Aorta (tissue), 5 donors: ENCODE measurements around the gene SEH1L. TPM values are rescaled to one million over a fixed set of nuclear protein-coding genes. Genes with fewer than 3 reads are reported as not detected.
A peak's percentile ranks its signal among the peaks of the same experiment; 100 is the strongest.

Experiments
- ATAC-seq: fragments of 200-7000 bp; cut with Tn5 transposase; one replicate; pipeline ENCODE4 v1.9.1; 2022; ENCODE audit warnings: moderate library complexity; ENCODE audit not compliant: low FRiP score
- DNase-seq, 2 donors: peaks; one replicate each; pipeline ENCODE4 v3.0.0-alpha.2; 2020
- H3K27ac ChIP-seq, 2 donors: one replicate each; pipeline ENCODE4 v1.5.1; 2013; ENCODE audit warnings: low read length in 2 of 2, mild to moderate bottlenecking in 2 of 2, moderate library complexity in 2 of 2, control low read depth in 1 of 2, inconsistent platforms in 1 of 2, low read depth in 1 of 2
- H3K27me3 ChIP-seq, 2 donors: one replicate each; pipeline ENCODE4 v1.6.1; 2013; ENCODE audit warnings: control low read depth in 1 of 2, low read length in 1 of 2, mild to moderate bottlenecking in 1 of 2, moderate library complexity in 1 of 2; ENCODE audit not compliant: insufficient read depth in 2 of 2, control insufficient read depth in 1 of 2
- H3K36me3 ChIP-seq, 2 donors: one replicate each; pipeline ENCODE4 v1.6.1; 2013; ENCODE audit warnings: control low read depth in 1 of 2, low read length in 1 of 2, mild to moderate bottlenecking in 1 of 2; ENCODE audit not compliant: insufficient read depth in 2 of 2, control insufficient read depth in 1 of 2
- H3K4me1 ChIP-seq, 2 donors: one replicate each; pipeline ENCODE4 v1.6.1; 2013; ENCODE audit warnings: low read length in 2 of 2, control low read depth in 1 of 2, mild to moderate bottlenecking in 1 of 2, moderate library complexity in 1 of 2; ENCODE audit not compliant: insufficient read depth in 2 of 2, control insufficient read depth in 1 of 2
- H3K4me3 ChIP-seq, 2 donors: one replicate each; pipeline ENCODE4 v1.5.1; 2013; ENCODE audit warnings: low read length in 2 of 2, control low read depth in 1 of 2, mild to moderate bottlenecking in 1 of 2
- H3K9me3 ChIP-seq: one replicate; pipeline ENCODE4 v1.6.1; 2013; ENCODE audit warnings: mild to moderate bottlenecking, low read length; ENCODE audit not compliant: control insufficient read depth
- WGBS, 2 donors: extraction: QIAGEN DNeasy Blood & Tissue Kit; methylation state at CpG; one replicate each; pipeline ENCODE4 v1.1.7; 2013; 5-methylcytosine and 5-hydroxymethylcytosine counted together
- intact Hi-C, 2 donors: fragments of 100-400 bp; cut with DNase I; formaldehyde crosslinking; loops; one replicate each; pipeline versions ENCODE4 v1.14.2 to v1.15.0; 2022
- polyA plus RNA-seq, 2 donors: library from polyadenylated mRNA; stranded (reverse); fragments of 200-250 nt; gene quantifications; one replicate each; pipeline ENCODE4 v1.2.3, GENCODE V29; 2013
- total RNA-seq, 2 donors: library from RNA; stranded (reverse); fragmentation: NEBNext Ultra II Directional; extraction: Animal tissue kit (Norgen Biotek cat#: 25700); gene quantifications; one replicate each; pipeline ENCODE4 v1.2.1, GENCODE V29; 2021
- donor health status: healthy with polysubstance abuse.
- donor health status: Bipolar disorder and iron deficiency.
- donor health status: DM: no; HTN: no; CAD: no.
- donor health status: DM: no; HTN: no; CAD: no.
- donor health status: DM: yes; HTN: yes; CAD: no.

The SEH1L gene
- total and polyA plus RNA-seq, 4 donors: 10.8 to 45.9 (median 24.7) TPM

DNA sequence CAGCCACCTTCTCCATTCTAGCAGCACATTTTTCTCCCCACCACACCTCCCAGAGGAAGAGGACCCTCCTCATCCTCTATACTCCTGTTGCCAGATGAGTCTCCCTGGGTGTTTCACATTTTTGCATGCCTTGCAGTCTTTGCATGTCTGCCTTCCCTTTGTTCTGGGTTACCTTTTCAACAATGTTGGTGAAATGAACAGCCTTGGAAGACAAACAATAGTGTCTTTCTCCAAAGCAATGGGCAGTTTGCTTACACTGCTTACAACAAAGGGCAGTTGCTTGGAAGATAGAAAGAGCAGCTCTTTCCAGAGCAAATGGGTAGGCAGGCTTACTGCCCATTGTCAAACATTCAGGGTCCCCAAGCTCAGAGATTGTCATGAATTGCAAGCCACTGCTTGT lies 14.5 kb upstream of the SEH1L start:
- Histone ChIP-seq H3K36me3 (no peaks in the 10 kb centered on the region), H3K27me3 (no peaks in the 10 kb centered on the region), H3K27ac (no peak overlapping the region), H3K4me1 (no peaks in the 10 kb centered on the region), H3K4me3 (no peak overlapping the region), H3K9me3 (no peaks in the 10 kb centered on the region)
- intact Hi-C loops: loop anchor here in 1 of 2 donors (5.0 kb wide), 1 partner anchor 186 kb away; no protein-coding TSS in a partner anchor
- no peak for ATAC-seq
- no peak for DNase-seq

DNA sequence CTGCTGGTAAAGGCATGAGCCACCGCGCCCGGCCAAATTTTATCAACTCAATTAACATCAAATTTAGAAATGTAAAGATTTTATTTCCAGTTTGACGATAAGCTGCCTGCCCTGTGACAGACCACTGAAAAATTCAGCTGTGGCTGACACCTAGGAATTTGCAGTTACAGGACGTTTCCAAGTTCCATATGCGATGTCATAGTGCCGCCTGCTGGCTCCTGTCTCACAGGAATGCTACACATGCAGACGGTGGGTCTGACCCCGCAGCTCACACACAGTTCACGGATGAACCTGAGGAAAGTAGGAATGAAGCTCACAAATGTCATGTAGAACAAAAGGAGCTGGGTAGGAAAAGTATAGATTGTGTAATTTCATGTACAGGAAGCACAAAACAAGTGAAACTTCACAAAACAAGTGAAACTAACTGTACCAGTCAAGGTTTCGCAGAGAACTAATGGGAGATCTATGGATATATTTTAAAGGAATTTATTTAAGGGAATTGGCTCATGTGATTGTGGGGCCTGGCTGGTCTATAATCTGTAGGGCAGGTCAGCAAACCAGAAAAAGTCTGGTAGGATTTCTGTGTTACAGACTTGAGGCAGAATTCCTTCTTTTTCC lies 13.2 kb upstream of the SEH1L start:
- no peaks in the 10 kb centered on the region for H3K36me3 ChIP-seq
- ATAC-seq (peak; percentile 85), DNase-seq (peak; percentile 89 to 95)
- no peak overlapping the region for H3K27ac ChIP-seq
- no peaks in the 10 kb centered on the region for H3K9me3 ChIP-seq
- H3K27me3 ChIP-seq: no peaks in the 10 kb centered on the region
- intact Hi-C loops: loop anchor here (1.0 to 5.0 kb wide), 5 partner anchors 37 to 208 kb away; no protein-coding TSS in a partner anchor
- H3K4me1 ChIP-seq: no peaks in the 10 kb centered on the region
- 11 to 12% methylated on average over 11 of the region's 11 CpGs for whole genome bisulfite sequencing, 2 donors
- H3K4me3 ChIP-seq: no peak overlapping the region

DNA sequence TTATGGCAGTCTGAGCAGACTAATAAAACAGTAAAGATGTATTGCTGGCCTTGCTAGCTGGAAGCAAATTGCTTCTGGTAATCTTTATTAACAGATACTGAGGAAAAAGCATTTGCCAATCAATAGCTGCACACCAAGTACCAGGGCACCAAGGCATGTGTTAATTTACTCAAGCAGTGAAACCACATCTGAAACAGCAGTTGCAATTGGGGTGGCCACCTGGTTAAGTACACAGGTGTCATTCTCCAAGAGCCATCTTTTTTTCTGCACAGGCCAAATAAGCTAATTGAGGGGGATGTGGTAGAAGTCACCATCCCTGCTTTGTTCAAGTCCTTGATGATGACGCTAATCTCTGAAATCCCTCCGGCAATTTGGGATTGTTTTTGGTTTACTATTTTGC lies 8.6 kb upstream of the SEH1L start:
- Histone ChIP-seq H3K27me3 (no peaks in the 10 kb centered on the region), H3K4me3 (no peak overlapping the region), H3K9me3 (no peaks in the 10 kb centered on the region), H3K4me1 (no peaks in the 10 kb centered on the region), H3K27ac (no peak overlapping the region), H3K36me3 (no peaks in the 10 kb centered on the region)
- DNase-seq (no peak), ATAC-seq (no peak)
- 93% methylated on average over 2 of the region's 2 CpGs for WGBS, 2 donors
- intact Hi-C loops: loop anchor here (5.0 kb wide), 2 partner anchors 42 to 47 kb away; no protein-coding TSS in a partner anchor

DNA sequence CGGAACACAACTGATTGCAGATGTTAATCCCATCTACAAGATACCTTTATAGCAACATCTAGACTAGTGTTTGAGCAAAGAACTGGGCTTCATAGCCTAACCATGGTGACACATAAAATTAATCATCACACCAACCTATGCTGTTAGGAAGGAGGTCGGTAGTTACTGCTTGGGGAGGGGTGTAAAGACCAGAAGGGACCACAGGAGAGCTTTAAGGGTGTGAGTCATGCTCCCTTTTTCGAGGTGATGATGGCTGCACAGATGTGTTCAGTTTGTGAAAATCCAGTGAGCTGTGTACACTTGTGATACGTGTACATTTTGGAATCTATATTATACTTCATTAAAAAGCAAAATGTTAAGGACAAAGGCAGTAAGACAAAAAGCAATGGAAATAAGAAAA lies 4.6 kb upstream of the SEH1L start:
- Histone ChIP-seq H3K9me3 (no peaks in the 10 kb centered on the region), H3K27me3 (no peaks in the 10 kb centered on the region), H3K4me1 (peaks cover 0 to 2% of the 10 kb centered on the region in 2 donors), H3K27ac (no peak overlapping the region), H3K4me3 (no peak overlapping the region), H3K36me3 (no peaks in the 10 kb centered on the region)
- ATAC-seq: no peak
- 84 to 89% methylated on average over 4 of the region's 4 CpGs for WGBS, 2 donors
- intact Hi-C loops: loop anchor here (10.0 kb wide), 3 partner anchors 52 to 668 kb away; partner anchors contain the start of genes AFG3L2 (in 1 of the 2) and CEP192 (in 1 of the 2)
- DNase-seq: no peak

DNA sequence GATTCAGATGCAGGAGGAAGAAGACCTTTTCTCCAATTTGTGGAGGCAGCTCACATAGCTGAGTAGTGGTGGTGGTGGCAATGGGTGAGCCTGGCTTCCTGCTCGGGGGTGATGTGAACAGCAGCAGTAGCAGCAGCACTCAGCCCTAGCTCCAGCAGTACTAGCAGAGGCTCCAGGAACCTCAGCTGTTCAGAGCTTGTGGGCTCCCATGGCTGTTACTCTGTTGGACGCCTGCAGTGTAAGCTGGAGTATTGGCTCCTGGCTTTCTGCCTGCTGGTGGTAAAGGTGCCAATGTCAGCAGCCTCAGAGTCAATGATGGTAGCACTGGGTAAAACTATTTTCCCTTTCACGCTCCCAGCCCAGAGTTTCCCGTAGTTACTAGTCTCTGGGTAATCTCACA lies 3.1 kb upstream of the SEH1L start:
- no peaks in the 10 kb centered on the region for H3K9me3 ChIP-seq
- peak; percentile 87 to 88 for DNase-seq
- WGBS, 2 donors: 2 to 5% methylated on average over 4 of the region's 4 CpGs
- intact Hi-C loops: loop anchor here (10.0 kb wide), 3 partner anchors 50 to 670 kb away; partner anchors contain the start of genes AFG3L2 (in 1 of the 2) and CEP192 (in 1 of the 2)
- H3K27ac ChIP-seq: peak overlapping the region in 1 of 2 donors; percentile 89
- ATAC-seq: no peak
- H3K4me3 ChIP-seq: no peak overlapping the region
- H3K27me3 ChIP-seq: no peaks in the 10 kb centered on the region
- peaks cover 0 to 2% of the 10 kb centered on the region in 2 donors for H3K4me1 ChIP-seq
- no peaks in the 10 kb centered on the region for H3K36me3 ChIP-seq

DNA sequence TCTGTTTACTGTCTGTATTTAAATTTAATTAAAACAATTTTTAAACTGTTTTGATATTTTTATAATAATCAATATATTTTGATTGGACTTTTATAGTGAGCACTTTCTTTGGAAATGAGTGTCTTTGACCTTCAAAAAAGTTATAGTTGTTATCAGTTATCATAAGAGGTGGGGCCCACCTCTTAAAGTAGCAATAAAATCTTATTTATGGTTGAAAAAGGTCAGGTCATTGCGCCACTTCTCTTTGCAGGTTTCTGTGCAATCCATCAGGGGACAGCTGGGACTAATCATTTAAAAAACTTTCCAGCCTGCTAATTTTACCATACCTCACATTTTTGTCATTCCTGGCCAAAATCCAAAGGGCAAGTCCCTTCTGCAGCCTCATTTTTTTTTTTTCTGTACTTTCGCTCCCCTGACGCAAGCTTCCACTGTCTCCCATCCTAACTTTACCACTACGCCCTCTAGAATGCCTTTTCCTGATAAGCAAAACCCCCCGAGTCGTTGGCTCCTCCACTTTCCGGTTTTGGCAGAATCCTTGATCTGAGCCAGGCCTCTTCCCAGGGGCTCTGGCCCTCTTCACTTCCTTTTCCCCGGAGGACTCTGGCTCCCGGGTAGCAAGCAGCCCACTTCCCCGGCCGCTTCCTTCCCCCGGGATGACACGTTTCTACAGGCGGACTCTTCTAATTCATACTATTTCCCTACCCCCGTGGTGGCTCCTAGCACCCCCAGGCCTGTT lies 1.1 kb upstream of the SEH1L start:
- Histone ChIP-seq H3K27me3 (no peaks in the 10 kb centered on the region), H3K4me3 (peak overlapping the region; percentile 3 to 43), H3K4me1 (peaks cover 0 to 2% of the 10 kb centered on the region in 2 donors), H3K9me3 (no peaks in the 10 kb centered on the region), H3K36me3 (no peaks in the 10 kb centered on the region), H3K27ac (peak overlapping the region; percentile 85 to 91)
- ATAC-seq (no peak), DNase-seq (peak; percentile 71 to 79)
- intact Hi-C loops: loop anchor here (10.0 kb wide), 3 partner anchors 48 to 672 kb away; partner anchors contain the start of genes AFG3L2 (in 1 of the 2) and CEP192 (in 1 of the 2)
- WGBS, 2 donors: 5 to 6% methylated on average over 15 of the region's 15 CpGs

DNA sequence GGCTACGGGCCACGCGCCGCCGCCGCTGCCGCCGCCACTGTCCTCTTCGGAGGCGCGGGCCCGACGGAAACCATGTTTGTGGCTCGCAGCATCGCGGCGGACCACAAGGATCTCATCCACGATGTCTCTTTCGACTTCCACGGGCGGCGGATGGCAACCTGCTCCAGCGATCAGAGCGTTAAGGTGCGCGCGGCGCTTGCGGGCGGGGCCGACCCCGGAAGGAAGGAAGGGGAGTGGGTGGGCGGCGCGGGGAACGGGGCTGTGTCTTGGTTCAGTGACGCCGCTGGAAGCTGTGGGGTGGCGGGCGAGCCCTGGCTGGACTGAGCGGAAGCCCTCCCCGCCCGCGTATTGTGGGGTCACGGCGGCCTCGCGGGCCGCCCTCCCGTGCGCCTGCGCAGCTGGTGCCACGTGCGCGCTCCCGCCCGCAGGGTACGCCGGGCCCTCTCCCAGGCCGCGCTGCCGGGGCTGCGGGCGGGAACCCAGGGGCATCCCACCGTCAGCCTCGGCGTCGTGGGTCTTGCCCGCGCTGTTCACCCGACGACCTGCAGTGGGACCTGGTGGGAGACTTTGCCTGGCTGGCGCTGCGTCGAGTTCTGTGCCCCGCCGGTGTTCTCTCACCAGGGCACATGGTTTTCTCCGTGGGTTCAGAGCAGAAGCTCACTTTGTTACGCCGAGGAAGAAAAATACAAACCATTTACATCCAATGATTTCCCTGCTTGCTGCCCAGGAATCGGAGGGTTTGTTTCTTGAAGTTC lies 416 bp downstream of the SEH1L start:
- H3K36me3 ChIP-seq: no peaks in the 10 kb centered on the region
- peak overlapping the region; percentile 10 to 47 for H3K4me3 ChIP-seq
- H3K9me3 ChIP-seq: no peaks in the 10 kb centered on the region
- WGBS, 2 donors: 1% methylated on average over 69 to 81 of the region's 81 CpGs
- no peaks in the 10 kb centered on the region for H3K27me3 ChIP-seq
- peak; percentile 94 for ATAC-seq
- H3K27ac ChIP-seq: peak overlapping the region; percentile 45 to 57
- peaks cover 0 to 2% of the 10 kb centered on the region in 2 donors for H3K4me1 ChIP-seq
- intact Hi-C loops: loop anchor here (10.0 kb wide), 3 partner anchors 47 to 673 kb away; partner anchors contain the start of genes AFG3L2 (in 1 of the 2) and CEP192 (in 1 of the 2)
- DNase-seq: peak; percentile 98

DNA sequence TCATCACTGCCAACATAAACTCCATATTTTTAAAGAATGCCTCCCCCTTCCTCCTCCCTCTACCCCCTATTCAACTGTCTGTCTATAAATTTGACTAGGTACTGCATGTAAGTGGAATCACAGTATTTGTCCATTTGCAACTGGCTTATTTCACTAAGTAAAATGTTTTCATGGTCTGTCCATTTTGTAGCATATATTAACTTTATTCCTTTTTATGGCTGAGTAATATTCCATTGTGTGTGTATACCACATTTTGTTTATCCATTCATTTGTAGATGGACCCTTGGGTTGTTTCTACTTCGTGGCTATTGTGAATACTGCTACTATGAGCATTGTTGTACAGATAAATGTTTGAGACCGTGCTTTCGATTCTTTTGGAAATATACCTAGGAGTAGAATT lies 10.7 kb downstream of the SEH1L start:
- DNase-seq (no peak), ATAC-seq (no peak)
- H3K36me3 ChIP-seq: peaks cover under 1 to 8% of the 10 kb centered on the region in 2 donors
- H3K4me1 ChIP-seq: no peaks in the 10 kb centered on the region
- H3K4me3 ChIP-seq: no peak overlapping the region
- intact Hi-C loops: no loop called here
- H3K27ac ChIP-seq: no peak overlapping the region
- no peaks in the 10 kb centered on the region for H3K9me3 ChIP-seq
- WGBS, 2 donors: 97 to 98% methylated on average over 3 of the region's 3 CpGs
- H3K27me3 ChIP-seq: peaks cover 0 to 1% of the 10 kb centered on the region in 2 donors
